Stimulated activated naive CD8-positive, alpha-beta T cell treated with anti-CD3 and anti-CD28 coated beads, Interleukin-15, amount 100 ng/mL, for 72 hours (primary cell): ENCODE data around the gene FKBP8.
A peak's percentile ranks its signal among the peaks of the same experiment; 100 is the strongest.

ENCODE experiments used
- ATAC-seq: fragments of 150-1000 bp; cut with Tn5 transposase; 2 replicates; pipeline ENCODE4 v1.10.0; 2021; ENCODE audit warnings: mild to moderate bottlenecking, moderate library complexity
- DNase-seq, 2 donors: peaks; one replicate each; pipeline ENCODE4 v3.0.0; 2021 to 2022
- H3K27ac Mint-ChIP-seq, 2 donors: one replicate each; pipeline ENCODE4 v1.8.0; 2022; ENCODE audit warnings: mild to moderate bottlenecking in 2 of 2, mixed read lengths in 2 of 2, moderate library complexity in 2 of 2
- H3K27me3 Mint-ChIP-seq: one replicate; pipeline ENCODE4 v1.8.0; 2022; ENCODE audit warnings: mixed read lengths
- H3K4me1 Mint-ChIP-seq: one replicate; pipeline ENCODE4 v1.8.0; 2022; ENCODE audit warnings: mild to moderate bottlenecking, mixed read lengths
- H3K4me3 Mint-ChIP-seq, 2 donors: one replicate each; pipeline ENCODE4 v1.8.0; 2022; ENCODE audit warnings: mild to moderate bottlenecking in 2 of 2, mixed read lengths in 2 of 2, moderate library complexity in 1 of 2
- H3K9me3 Mint-ChIP-seq, 2 donors: one replicate each; pipeline ENCODE4 v1.8.0; 2022; ENCODE audit warnings: mixed read lengths in 2 of 2

The FKBP8 gene

DNA sequence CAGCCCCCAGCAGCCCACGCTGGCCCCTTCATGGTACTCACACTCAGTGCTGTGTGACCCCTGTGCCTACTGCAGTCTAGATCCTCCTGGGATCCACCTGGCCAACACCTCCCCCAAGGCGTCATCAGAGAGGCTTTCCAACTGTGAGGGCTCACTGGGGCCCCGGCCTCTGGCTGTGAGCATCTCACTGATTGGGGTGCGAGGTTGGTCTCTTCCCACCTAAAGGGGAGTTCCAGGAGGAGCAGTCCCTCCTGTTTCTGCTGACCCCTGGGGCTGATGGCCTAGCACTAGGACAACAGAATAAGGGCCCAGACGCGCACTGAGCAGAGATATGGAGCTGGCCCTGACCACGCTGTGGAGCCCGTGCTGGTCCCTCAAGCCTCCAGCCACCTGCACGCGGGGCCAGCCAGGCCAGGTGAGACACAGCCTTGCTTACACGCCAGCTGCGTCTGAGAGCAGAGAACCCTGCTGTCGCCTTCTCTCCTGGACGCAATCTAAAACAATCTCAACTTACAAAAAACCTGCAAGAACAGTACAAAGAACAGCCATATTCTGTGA is 53.7 kb downstream of the FKBP8 start:
- ATAC-seq (no peak), DNase-seq (no peak)
- Mint-ChIP-seq H3K27ac (peak overlapping the region in 1 of 2 donors; percentile 42), H3K9me3 (no peaks in the 10 kb centered on the region), H3K27me3 (no peaks in the 10 kb centered on the region), H3K4me3 (no peak overlapping the region), H3K4me1 (peaks cover 86% of the 10 kb centered on the region)

DNA sequence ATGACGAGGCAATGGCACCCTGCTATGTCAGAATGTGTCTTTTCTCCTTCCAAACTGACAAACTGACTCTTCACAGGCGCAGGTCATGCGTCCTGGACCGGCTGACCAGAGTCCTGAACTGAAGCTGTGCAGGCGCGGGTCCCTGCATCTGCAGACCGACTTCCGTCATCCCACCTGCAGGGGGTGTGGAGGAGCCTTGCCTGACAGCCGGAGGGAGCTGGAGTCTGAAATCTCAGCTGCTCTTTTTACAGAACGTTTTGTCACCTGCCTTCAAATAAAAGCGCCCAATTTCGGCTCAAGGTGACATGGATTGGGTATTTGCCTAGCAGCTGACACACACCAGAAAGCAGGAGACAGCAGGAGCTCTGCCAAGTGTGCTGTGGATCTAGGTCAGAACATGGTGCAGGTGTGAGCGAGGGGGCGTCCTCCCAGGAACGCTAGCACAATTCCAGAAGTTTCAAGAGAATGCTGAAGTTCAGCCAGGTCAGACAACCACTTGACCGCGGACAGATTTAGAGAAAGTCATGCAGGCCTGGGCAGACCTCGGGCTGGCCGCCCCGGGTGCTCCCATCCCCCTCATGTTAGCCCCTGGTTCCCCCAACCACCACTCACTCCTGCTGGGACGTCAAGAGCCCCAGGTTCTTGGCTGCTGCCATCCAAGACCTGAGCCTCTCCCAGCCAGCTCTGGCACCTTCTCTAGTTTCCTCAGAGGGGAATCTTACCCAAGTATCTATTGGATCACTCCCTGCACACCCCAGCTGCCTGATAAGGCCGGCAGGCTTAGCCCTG is 54.3 kb downstream of the FKBP8 start:
- H3K27ac Mint-ChIP-seq: peak overlapping the region in 1 of 2 donors; percentile 42
- H3K9me3 Mint-ChIP-seq: no peaks in the 10 kb centered on the region
- no peaks in the 10 kb centered on the region for H3K27me3 Mint-ChIP-seq
- H3K4me3 Mint-ChIP-seq: no peak overlapping the region
- no peak for ATAC-seq
- DNase-seq: no peak
- peaks cover 85% of the 10 kb centered on the region for H3K4me1 Mint-ChIP-seq

DNA sequence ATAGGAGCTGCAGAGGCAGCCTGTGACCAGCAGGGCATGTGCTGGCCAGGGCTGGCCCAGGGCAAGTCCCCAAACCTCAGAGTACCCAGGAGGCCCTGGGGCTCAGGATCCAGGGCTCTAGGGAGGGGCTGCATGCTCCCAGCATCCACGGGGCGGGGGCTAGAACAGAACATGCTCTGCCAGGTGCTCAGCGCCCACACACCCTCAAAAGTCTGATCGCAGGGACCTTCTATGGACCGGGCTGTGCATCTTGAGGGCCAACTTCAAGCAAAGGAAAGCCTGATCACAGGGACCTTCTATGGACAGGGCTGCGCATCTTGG is 55.0 kb downstream of the FKBP8 start:
- peak; percentile 55 for ATAC-seq
- Mint-ChIP-seq H3K27me3 (no peaks in the 10 kb centered on the region), H3K4me1 (peaks cover 85% of the 10 kb centered on the region), H3K9me3 (no peaks in the 10 kb centered on the region), H3K27ac (no peak overlapping the region), H3K4me3 (no peak overlapping the region)
- no peak for DNase-seq

GRCh38 chr19:18487576-18488402 is 55.6 kb downstream of the FKBP8 start:
- H3K4me1 Mint-ChIP-seq: peaks cover 87% of the 10 kb centered on the region
- ATAC-seq: no peak
- no peak for DNase-seq
- H3K4me3 Mint-ChIP-seq: no peak overlapping the region
- H3K27me3 Mint-ChIP-seq: no peaks in the 10 kb centered on the region
- H3K9me3 Mint-ChIP-seq: no peaks in the 10 kb centered on the region
- H3K27ac Mint-ChIP-seq: no peak overlapping the region

DNA sequence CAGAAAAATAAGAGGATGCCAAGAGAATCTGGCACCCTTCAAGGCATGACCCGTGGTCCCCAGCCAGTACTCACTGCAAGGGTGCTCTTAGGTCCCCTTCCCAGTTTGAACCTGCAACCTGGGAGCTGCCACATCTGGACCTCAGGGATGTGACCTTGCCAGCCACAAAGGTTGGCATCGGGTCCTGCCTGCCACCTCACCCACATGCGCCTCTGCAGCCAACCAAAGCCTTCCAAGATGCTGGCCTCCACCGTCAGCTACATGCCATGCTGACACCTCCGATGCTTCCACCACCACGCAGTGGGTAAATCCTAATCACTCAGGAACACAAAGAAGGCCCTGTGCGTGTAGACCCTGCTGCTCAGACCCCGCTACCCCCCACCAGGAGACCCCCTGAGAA is 56.6 kb downstream of the FKBP8 start:
- Mint-ChIP-seq H3K9me3 (no peaks in the 10 kb centered on the region), H3K27me3 (no peaks in the 10 kb centered on the region), H3K4me3 (peak overlapping the region in 1 of 2 donors; percentile 44), H3K4me1 (peaks cover 90% of the 10 kb centered on the region), H3K27ac (peak overlapping the region; percentile 27 to 89)
- DNase-seq (no peak), ATAC-seq (no peak)

- H3K9me3 Mint-ChIP-seq: no peaks in the 10 kb centered on the region
- no peaks in the 10 kb centered on the region for H3K27me3 Mint-ChIP-seq
- H3K4me3 Mint-ChIP-seq: no peak overlapping the region
- peak overlapping the region in 1 of 2 donors; percentile 72 for H3K27ac Mint-ChIP-seq
- DNase-seq: no peak
- H3K4me1 Mint-ChIP-seq: peaks cover 97% of the 10 kb centered on the region
- peak; percentile 17 for ATAC-seq
These were observed 58.4 kb downstream of the FKBP8 start for GRCh38 chr19:18484992-18485391.

- Mint-ChIP-seq H3K4me3 (peak overlapping the region in 1 of 2 donors; percentile 5), H3K9me3 (no peaks in the 10 kb centered on the region), H3K27ac (peak overlapping the region; percentile 86 to 92), H3K4me1 (peaks cover 98% of the 10 kb centered on the region), H3K27me3 (no peaks in the 10 kb centered on the region)
- ATAC-seq: no peak
- DNase-seq: no peak
These were observed 60.1 kb downstream of the FKBP8 start for GRCh38 chr19:18483119-18483890.
